Type B pancreatic cell (in vitro differentiated cells): ENCODE results near the gene LEO1. TPM values are rescaled to one million over a fixed set of nuclear protein-coding genes. Genes with fewer than 3 reads are reported as not detected.

Source experiments
- DNase-seq: peaks from one replicate; pipeline ENCODE4 v3.0.0; 2021; ENCODE audit warnings: mixed read lengths; ENCODE audit not compliant: unreplicated experiment; ENCODE audit errors: extremely low spot score
- H3K27ac Mint-ChIP-seq: 2 replicates; pipeline ENCODE4 v1.8.0; 2021; ENCODE audit warnings: mild to moderate bottlenecking, mixed read lengths
- H3K27me3 Mint-ChIP-seq: 2 replicates; pipeline ENCODE4 v1.8.0; 2021; ENCODE audit warnings: mixed read lengths
- H3K36me3 Mint-ChIP-seq: 2 replicates; pipeline ENCODE4 v1.8.0; 2021; ENCODE audit warnings: mixed read lengths
- H3K4me1 Mint-ChIP-seq: one replicate; pipeline ENCODE4 v1.8.0; 2021; ENCODE audit warnings: mixed read lengths; ENCODE audit not compliant: unreplicated experiment
- H3K4me3 Mint-ChIP-seq: 2 replicates; pipeline ENCODE4 v1.8.0; 2021; ENCODE audit warnings: mild to moderate bottlenecking, mixed read lengths
- H3K9me3 Mint-ChIP-seq: 2 replicates; pipeline ENCODE4 v1.8.0; 2021; ENCODE audit warnings: mixed read lengths
- total RNA-seq: library from RNA; stranded (reverse); gene quantifications from 2 replicates; pipeline ENCODE4 v1.2.1, GENCODE V29; 2021; ENCODE audit warnings: low replicate concordance
- TF ChIP-seq, protein P1 (sequence below): fragments of 200-600 bp; sonication (generic); conservative IDR thresholded peaks from 2 replicates; pipeline ENCODE4 v1.5.0; 2021; ENCODE audit warnings: antibody characterized with exemption, mild to moderate bottlenecking

The LEO1 gene
- total RNA-seq, 1 donor from 2014 or later, result 30.0 TPM

DNA sequence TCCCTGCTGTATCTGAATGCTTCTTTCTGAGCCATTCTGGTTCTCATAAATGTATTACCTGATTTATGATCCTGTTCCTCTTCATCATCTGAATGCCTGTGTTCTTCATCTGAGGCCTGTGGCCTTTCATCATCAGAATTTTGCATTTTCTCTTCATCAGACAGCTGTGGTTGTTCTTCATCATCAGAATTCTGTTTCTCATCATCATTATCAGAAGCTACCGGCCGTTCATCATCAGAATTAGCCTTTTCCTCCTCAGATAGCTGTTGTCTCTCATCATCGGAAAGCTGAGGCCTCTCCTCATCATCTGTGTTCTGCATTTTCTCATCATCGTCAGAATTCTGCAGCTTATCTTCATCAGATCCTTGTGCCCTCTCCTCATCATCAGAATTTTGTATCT lies 5.9 kb downstream of the LEO1 start:
- Mint-ChIP-seq H3K9me3 (peaks cover 4% of the 10 kb centered on the region), H3K27ac (no peak overlapping the region), H3K36me3 (peaks cover 34% of the 10 kb centered on the region), H3K27me3 (no peaks in the 10 kb centered on the region), H3K4me3 (no peak overlapping the region), H3K4me1 (peaks cover 5% of the 10 kb centered on the region)
- TF ChIP-seq, protein P1, sequence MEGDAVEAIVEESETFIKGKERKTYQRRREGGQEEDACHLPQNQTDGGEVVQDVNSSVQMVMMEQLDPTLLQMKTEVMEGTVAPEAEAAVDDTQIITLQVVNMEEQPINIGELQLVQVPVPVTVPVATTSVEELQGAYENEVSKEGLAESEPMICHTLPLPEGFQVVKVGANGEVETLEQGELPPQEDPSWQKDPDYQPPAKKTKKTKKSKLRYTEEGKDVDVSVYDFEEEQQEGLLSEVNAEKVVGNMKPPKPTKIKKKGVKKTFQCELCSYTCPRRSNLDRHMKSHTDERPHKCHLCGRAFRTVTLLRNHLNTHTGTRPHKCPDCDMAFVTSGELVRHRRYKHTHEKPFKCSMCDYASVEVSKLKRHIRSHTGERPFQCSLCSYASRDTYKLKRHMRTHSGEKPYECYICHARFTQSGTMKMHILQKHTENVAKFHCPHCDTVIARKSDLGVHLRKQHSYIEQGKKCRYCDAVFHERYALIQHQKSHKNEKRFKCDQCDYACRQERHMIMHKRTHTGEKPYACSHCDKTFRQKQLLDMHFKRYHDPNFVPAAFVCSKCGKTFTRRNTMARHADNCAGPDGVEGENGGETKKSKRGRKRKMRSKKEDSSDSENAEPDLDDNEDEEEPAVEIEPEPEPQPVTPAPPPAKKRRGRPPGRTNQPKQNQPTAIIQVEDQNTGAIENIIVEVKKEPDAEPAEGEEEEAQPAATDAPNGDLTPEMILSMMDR, result no peak
- DNase-seq, result no peak

DNA sequence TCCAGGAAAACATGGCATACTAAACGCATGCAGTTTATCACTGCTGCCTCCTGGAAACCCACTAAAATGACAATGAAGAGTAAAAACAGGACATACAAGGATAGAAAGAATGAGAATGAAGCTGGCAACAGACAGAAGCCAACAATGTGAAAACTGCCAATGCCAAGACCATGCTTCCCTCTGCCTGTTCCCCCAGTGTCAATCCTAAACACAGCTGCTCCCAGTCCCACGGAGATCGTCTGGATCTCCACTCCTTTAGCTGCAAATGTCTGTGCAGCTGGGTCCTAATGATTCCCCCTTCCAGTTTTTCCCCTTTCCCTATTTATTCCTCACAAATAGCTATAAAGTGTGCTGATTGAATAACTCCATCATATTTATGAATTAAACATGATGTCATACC lies 16.1 kb downstream of the LEO1 start:
- no peaks in the 10 kb centered on the region for H3K9me3 Mint-ChIP-seq
- TF ChIP-seq, protein P1, result no peak
- no peaks in the 10 kb centered on the region for H3K27me3 Mint-ChIP-seq
- H3K36me3 Mint-ChIP-seq, result peaks cover 42% of the 10 kb centered on the region
- H3K4me1 Mint-ChIP-seq, result no peaks in the 10 kb centered on the region
- no peak overlapping the region for H3K27ac Mint-ChIP-seq
- no peak for DNase-seq
- no peak overlapping the region for H3K4me3 Mint-ChIP-seq

DNA sequence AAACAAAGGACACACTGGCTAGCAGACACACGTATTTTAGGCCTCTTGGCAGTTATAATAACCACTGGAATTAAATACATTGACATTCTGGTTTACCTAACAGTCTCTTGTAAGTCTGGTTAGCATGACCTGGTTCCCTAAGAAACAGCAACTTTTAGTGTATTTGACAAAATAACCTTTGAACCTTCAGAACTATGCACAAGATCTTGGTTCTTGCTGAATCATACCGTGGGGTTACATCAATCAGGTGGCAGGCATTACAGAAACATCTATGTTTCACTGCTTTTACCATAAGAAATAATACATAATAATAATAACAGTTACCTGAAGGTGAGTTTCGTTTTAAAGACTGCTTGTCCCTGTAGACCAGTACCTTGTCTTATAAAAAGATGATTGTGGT lies 18.8 kb downstream of the LEO1 start:
- Mint-ChIP-seq H3K9me3 (no peaks in the 10 kb centered on the region), H3K27me3 (no peaks in the 10 kb centered on the region), H3K4me3 (no peak overlapping the region), H3K4me1 (no peaks in the 10 kb centered on the region), H3K27ac (no peak overlapping the region), H3K36me3 (peaks cover 35% of the 10 kb centered on the region)
- DNase-seq, result no peak
- TF ChIP-seq, protein P1, result no peak

DNA sequence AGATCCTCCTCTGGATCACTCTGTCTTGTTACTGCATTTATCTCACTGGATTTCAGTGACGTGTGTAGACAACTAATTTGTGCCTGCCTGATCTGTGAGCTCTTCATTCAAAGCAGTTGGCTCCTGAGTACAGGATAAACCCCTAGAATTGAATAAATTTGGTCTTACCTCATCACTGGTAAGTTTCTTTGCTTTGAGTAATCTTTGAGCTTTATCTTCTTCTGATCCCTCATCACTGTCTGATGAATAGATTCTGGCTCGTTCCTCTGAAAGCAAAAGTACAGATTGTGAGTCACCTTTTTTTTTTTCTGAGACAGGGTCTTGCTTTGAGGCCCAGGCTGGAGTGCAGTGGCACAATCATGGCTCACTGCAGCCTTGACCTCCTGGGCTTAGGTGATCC lies 24.5 kb downstream of the LEO1 start:
- H3K36me3 Mint-ChIP-seq, result peaks cover 34% of the 10 kb centered on the region
- TF ChIP-seq, protein P1, result no peak
- H3K4me3 Mint-ChIP-seq, result no peak overlapping the region
- no peak for DNase-seq
- no peaks in the 10 kb centered on the region for H3K4me1 Mint-ChIP-seq
- no peaks in the 10 kb centered on the region for H3K9me3 Mint-ChIP-seq
- no peak overlapping the region for H3K27ac Mint-ChIP-seq
- no peaks in the 10 kb centered on the region for H3K27me3 Mint-ChIP-seq

DNA sequence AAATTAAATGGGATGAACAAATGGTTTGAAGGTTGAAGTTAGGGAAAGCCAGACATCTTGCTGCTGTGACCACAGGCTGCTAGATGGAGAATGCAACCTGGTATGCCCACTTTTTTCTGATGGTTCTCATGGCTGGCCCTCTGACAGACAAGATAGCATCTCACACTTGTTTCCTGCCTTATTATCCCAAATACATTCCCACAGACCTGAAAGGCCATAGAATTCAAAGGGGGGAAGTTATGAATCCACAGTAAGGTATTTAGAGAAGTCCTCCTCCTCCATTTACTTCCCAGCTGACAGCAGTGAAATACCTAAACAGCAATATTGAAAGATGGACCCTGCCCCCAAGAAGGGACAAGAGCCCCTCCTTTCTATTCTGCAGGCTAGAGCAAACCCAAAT lies 32.4 kb downstream of the LEO1 start:
- H3K36me3 Mint-ChIP-seq, result peaks cover 29% of the 10 kb centered on the region
- H3K4me3 Mint-ChIP-seq, result no peak overlapping the region
- no peak for DNase-seq
- H3K9me3 Mint-ChIP-seq, result no peaks in the 10 kb centered on the region
- H3K27ac Mint-ChIP-seq, result no peak overlapping the region
- no peaks in the 10 kb centered on the region for H3K27me3 Mint-ChIP-seq
- H3K4me1 Mint-ChIP-seq, result no peaks in the 10 kb centered on the region
- TF ChIP-seq, protein P1, result no peak

DNA sequence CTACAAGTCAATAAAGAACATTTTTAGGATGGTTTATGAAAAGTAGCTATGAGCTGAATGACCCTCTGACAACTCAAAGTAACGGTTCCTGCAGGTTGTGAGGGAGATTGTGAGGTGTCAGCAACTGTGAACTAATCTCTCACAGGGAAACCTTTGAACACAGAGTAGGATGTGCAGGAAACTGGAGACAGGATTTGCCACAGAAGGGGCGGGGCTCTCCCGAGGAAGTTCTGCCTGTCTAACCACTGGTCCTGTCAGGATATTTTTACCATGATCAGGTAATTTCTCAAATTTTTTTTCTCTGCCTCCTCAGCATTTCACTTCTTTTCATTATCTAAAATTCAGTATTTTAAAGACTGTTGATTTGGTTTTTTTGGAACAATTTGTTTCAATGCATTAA lies 33.3 kb downstream of the LEO1 start:
- Mint-ChIP-seq H3K4me1 (no peaks in the 10 kb centered on the region), H3K9me3 (no peaks in the 10 kb centered on the region), H3K27me3 (no peaks in the 10 kb centered on the region), H3K36me3 (peaks cover 25% of the 10 kb centered on the region), H3K4me3 (no peak overlapping the region), H3K27ac (no peak overlapping the region)
- no peak for DNase-seq
- TF ChIP-seq, protein P1, result no peak
